HEK293 (cell line): ENCODE data around the gene ITGA2.

ENCODE experiments used
- SP2 ChIP-seq: fragments of 450-650 bp; formaldehyde crosslinking; IDR thresholded peaks from 2 replicates; pipeline ENCODE4 v1.5.1; 2016; ENCODE audit warnings: missing biosample characterization, missing genetic modification characterization
- YY1 ChIP-seq: fragments of 450-650 bp; formaldehyde crosslinking; IDR thresholded peaks from 2 replicates; pipeline ENCODE4 v1.5.1; 2018; ENCODE audit warnings: missing biosample characterization, missing genetic modification characterization
- ZBTB8A ChIP-seq: fragments of 450-650 bp; formaldehyde crosslinking; IDR thresholded peaks from 2 replicates; pipeline ENCODE4 v1.5.1; 2016; ENCODE audit warnings: missing biosample characterization, missing genetic modification characterization
- ZNF350 ChIP-seq: fragments of 450-650 bp; formaldehyde crosslinking; IDR thresholded peaks from 2 replicates; pipeline ENCODE4 v1.5.0; 2017; ENCODE audit warnings: missing biosample characterization, mild to moderate bottlenecking, missing genetic modification characterization
- ZNF707 ChIP-seq: fragments of 450-650 bp; formaldehyde crosslinking; IDR thresholded peaks from 2 replicates; pipeline ENCODE4 v1.5.1; 2016; ENCODE audit warnings: missing biosample characterization, missing genetic modification characterization
- ZNF830 ChIP-seq: fragments of 450-650 bp; IDR thresholded peaks from 2 replicates; pipeline ENCODE4 v1.5.0; 2018; ENCODE audit warnings: missing biosample characterization, missing genetic modification characterization, low read depth, mild to moderate bottlenecking, moderate library complexity
- TF ChIP-seq, protein P1 (sequence below): fragments of 450-650 bp; formaldehyde crosslinking; IDR thresholded peaks from 2 replicates; pipeline ENCODE4 v1.5.1; 2016; ENCODE audit warnings: missing biosample characterization, missing genetic modification characterization
- TF ChIP-seq, protein P2 (sequence below): fragments of 450-650 bp; formaldehyde crosslinking; IDR thresholded peaks from 2 replicates; pipeline ENCODE4 v1.5.1; 2017; ENCODE audit warnings: missing biosample characterization, missing genetic modification characterization
- TF ChIP-seq, protein P3 (sequence below): fragments of 450-650 bp; formaldehyde crosslinking; IDR thresholded peaks from 2 replicates; pipeline ENCODE4 v1.5.1; 2016; ENCODE audit warnings: missing biosample characterization, missing genetic modification characterization
- TF ChIP-seq, protein P4 (sequence below): fragments of 450-650 bp; formaldehyde crosslinking; IDR thresholded peaks from 2 replicates; pipeline ENCODE4 v1.5.1; 2016; ENCODE audit warnings: missing biosample characterization, missing genetic modification characterization

DNA sequence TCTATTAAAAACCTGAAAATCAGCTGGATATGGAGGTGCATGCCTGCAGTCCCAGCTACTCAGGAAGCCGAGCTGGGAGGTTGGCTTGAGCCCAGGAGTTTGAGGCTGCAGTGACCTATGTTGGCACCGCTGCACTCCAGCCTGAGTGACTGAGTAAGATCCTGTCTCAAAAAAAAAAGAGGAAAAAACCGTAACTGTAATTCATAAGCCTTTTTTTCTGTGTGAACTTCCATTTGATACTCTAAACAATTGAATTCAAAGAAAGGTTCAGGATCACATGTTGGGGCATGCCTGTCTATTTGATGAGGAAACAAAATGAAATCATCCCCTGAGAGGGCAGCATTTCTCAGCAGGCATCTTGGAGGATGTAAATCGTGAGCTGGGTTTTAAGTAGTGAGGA lies 38.8 kb downstream of the ITGA2 start:
- TF ChIP-seq ZNF830 (tag by site-specific recombination) (no peak), YY1 (no peak), SP2 (no peak), ZNF350 (tag by site-specific recombination) (no peak), ZBTB8A (tag by site-specific recombination) (no peak), ZNF707 (no peak)
- TF ChIP-seq, protein P1, sequence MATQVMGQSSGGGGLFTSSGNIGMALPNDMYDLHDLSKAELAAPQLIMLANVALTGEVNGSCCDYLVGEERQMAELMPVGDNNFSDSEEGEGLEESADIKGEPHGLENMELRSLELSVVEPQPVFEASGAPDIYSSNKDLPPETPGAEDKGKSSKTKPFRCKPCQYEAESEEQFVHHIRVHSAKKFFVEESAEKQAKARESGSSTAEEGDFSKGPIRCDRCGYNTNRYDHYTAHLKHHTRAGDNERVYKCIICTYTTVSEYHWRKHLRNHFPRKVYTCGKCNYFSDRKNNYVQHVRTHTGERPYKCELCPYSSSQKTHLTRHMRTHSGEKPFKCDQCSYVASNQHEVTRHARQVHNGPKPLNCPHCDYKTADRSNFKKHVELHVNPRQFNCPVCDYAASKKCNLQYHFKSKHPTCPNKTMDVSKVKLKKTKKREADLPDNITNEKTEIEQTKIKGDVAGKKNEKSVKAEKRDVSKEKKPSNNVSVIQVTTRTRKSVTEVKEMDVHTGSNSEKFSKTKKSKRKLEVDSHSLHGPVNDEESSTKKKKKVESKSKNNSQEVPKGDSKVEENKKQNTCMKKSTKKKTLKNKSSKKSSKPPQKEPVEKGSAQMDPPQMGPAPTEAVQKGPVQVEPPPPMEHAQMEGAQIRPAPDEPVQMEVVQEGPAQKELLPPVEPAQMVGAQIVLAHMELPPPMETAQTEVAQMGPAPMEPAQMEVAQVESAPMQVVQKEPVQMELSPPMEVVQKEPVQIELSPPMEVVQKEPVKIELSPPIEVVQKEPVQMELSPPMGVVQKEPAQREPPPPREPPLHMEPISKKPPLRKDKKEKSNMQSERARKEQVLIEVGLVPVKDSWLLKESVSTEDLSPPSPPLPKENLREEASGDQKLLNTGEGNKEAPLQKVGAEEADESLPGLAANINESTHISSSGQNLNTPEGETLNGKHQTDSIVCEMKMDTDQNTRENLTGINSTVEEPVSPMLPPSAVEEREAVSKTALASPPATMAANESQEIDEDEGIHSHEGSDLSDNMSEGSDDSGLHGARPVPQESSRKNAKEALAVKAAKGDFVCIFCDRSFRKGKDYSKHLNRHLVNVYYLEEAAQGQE (tag by site-specific recombination): no peak
- TF ChIP-seq, protein P2, sequence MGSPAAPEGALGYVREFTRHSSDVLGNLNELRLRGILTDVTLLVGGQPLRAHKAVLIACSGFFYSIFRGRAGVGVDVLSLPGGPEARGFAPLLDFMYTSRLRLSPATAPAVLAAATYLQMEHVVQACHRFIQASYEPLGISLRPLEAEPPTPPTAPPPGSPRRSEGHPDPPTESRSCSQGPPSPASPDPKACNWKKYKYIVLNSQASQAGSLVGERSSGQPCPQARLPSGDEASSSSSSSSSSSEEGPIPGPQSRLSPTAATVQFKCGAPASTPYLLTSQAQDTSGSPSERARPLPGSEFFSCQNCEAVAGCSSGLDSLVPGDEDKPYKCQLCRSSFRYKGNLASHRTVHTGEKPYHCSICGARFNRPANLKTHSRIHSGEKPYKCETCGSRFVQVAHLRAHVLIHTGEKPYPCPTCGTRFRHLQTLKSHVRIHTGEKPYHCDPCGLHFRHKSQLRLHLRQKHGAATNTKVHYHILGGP (tag by site-specific recombination): 0 out of 2 replicates have a peak, but pooled peaks have one; percentile 28
- TF ChIP-seq, protein P3, sequence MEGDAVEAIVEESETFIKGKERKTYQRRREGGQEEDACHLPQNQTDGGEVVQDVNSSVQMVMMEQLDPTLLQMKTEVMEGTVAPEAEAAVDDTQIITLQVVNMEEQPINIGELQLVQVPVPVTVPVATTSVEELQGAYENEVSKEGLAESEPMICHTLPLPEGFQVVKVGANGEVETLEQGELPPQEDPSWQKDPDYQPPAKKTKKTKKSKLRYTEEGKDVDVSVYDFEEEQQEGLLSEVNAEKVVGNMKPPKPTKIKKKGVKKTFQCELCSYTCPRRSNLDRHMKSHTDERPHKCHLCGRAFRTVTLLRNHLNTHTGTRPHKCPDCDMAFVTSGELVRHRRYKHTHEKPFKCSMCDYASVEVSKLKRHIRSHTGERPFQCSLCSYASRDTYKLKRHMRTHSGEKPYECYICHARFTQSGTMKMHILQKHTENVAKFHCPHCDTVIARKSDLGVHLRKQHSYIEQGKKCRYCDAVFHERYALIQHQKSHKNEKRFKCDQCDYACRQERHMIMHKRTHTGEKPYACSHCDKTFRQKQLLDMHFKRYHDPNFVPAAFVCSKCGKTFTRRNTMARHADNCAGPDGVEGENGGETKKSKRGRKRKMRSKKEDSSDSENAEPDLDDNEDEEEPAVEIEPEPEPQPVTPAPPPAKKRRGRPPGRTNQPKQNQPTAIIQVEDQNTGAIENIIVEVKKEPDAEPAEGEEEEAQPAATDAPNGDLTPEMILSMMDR (tag by site-specific recombination): no peak
- TF ChIP-seq, protein P4, sequence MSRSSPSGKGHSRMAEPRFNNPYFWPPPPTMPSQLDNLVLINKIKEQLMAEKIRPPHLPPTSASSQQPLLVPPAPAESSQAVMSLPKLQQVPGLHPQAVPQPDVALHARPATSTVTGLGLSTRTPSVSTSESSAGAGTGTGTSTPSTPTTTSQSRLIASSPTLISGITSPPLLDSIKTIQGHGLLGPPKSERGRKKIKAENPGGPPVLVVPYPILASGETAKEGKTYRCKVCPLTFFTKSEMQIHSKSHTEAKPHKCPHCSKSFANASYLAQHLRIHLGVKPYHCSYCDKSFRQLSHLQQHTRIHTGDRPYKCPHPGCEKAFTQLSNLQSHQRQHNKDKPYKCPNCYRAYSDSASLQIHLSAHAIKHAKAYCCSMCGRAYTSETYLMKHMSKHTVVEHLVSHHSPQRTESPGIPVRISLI (tag by site-specific recombination): peak; percentile 98
